Cardiac septum (tissue), 1 donor: ENCODE results near the gene TDRD7. TPM values are rescaled to one million over a fixed set of nuclear protein-coding genes. Genes with fewer than 3 reads are reported as not detected.
A peak's percentile ranks its signal among the peaks of the same experiment; 100 is the strongest.

Experiments
- DNase-seq: peaks from one replicate; pipeline ENCODE4 v3.0.0-alpha.2; 2020; ENCODE audit warnings: low spot score
- intact Hi-C: fragments of 100-400 bp; cut with DNase I; formaldehyde crosslinking; loops from one replicate; pipeline ENCODE4 v1.14.0; 2022
- long read RNA-seq: library from polyadenylated mRNA; unstranded; transcript quantifications from one replicate; pipeline ENCODE4 v2.0.0, GENCODE V29; 2021
- total RNA-seq: library from RNA; stranded (reverse); fragmentation: NEBNext Ultra II Directional; extraction: Animal tissue kit (Norgen Biotek cat#: 25700); gene quantifications from one replicate; pipeline ENCODE4 v1.2.1, GENCODE V29; 2021
- donor health status: DM: no; HTN: no; CAD: no.

TDRD7 gene, protein sequence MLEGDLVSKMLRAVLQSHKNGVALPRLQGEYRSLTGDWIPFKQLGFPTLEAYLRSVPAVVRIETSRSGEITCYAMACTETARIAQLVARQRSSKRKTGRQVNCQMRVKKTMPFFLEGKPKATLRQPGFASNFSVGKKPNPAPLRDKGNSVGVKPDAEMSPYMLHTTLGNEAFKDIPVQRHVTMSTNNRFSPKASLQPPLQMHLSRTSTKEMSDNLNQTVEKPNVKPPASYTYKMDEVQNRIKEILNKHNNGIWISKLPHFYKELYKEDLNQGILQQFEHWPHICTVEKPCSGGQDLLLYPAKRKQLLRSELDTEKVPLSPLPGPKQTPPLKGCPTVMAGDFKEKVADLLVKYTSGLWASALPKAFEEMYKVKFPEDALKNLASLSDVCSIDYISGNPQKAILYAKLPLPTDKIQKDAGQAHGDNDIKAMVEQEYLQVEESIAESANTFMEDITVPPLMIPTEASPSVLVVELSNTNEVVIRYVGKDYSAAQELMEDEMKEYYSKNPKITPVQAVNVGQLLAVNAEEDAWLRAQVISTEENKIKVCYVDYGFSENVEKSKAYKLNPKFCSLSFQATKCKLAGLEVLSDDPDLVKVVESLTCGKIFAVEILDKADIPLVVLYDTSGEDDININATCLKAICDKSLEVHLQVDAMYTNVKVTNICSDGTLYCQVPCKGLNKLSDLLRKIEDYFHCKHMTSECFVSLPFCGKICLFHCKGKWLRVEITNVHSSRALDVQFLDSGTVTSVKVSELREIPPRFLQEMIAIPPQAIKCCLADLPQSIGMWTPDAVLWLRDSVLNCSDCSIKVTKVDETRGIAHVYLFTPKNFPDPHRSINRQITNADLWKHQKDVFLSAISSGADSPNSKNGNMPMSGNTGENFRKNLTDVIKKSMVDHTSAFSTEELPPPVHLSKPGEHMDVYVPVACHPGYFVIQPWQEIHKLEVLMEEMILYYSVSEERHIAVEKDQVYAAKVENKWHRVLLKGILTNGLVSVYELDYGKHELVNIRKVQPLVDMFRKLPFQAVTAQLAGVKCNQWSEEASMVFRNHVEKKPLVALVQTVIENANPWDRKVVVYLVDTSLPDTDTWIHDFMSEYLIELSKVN
- 8.8 TPM for total RNA-seq
- long read RNA-seq, transcript TDRD7-201 (17 exons, 3,834 nt), result major isoform, 8 of 25 reads
- long read RNA-seq, partial matches to known transcripts, result 2 of 25 reads
- long read RNA-seq, other reads (novel, unspliced or antisense), result 15 of 25 reads

DNA sequence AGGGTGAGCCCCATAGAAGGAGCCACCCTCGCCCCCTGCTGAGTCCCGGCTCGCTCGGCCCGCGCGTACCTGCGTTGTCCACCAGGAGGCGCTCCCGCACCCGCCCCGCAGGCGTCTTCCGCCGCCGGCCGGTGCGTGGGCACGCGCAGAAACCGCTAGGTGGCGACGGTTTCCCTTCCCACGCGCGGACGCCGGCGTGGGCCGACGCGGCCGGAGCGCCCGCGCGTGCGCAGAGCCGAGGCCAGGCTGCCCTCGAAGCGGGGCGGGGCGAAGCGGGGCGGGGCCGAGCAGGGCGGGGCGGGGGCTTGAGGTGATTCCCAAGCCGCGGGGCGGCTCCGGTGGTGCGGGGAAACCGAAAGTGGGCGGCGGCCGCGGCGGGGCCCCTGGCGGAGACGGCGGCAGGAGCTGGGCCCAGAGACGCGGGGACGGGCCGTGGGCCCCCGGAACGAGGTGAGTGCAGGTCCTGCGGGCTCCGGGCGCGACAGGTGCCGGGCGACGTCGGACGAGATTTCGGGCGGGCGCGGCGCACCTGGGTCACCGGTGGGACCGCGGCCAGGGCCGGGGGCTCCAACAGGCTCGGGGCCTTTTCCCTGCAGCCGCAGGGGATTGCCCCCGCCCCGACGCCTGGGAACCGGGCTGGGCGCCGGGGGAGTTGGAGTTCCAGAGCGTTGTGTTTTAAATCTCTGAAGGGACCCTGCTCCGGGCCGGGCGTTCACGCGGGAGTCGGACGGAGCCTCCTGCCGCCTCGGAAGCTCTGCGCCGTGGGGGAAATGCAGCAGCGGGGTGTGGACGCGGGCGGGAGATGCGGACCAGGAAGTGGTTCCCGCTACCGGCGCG is at the start of gene TDRD7:
Gene TDRD7, plus strand, starts transcription at position 308 of the 837 bp plus-strand sequence. CDS start 16,370 bp downstream, outside the sequence.
- intact Hi-C loops, result loop anchor here (5.0 kb wide), 3 partner anchors 90 to 200 kb away; partner anchors contain the start of gene TMOD1
- peak; percentile 96 for DNase-seq

DNA sequence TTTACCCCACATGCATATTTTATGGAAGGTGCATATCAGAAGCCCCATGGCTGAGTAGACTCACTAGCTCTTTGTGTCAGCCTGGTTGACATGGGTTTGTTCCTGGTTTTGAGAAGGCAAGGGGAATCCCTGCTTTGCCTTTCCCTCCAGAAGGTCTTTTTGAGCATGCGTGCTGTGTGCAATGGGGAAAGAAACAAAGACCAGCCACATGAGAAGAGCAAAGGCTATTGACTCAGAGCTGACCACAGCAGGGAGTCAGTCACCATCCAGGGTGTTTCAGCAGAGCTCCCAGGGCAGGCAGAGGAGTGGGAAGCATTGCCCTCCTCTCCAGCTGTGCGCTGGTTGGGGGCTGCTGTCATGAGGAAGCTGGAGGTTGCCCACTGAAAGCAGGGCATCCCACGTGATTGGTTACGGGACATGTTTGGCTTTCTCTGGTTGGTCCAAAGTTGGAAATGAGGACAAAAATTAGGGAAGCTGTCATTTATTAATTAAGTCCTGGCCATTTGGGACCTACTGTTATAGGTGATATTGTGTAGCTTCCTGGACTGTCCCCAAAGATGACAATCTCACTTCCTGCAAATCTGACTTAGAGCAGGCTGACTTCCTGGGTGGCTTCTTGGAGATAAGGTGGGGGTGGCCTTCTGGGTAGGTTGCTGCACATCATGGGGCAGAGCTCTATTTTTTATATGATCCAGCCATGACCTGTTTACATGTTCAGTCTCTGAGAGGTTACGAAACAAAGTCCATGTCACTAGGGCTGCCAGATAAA is 48.9 kb upstream of the TDRD7 start:
- intact Hi-C loops, result no loop called here
- DNase-seq, result peak; percentile 41

DNA sequence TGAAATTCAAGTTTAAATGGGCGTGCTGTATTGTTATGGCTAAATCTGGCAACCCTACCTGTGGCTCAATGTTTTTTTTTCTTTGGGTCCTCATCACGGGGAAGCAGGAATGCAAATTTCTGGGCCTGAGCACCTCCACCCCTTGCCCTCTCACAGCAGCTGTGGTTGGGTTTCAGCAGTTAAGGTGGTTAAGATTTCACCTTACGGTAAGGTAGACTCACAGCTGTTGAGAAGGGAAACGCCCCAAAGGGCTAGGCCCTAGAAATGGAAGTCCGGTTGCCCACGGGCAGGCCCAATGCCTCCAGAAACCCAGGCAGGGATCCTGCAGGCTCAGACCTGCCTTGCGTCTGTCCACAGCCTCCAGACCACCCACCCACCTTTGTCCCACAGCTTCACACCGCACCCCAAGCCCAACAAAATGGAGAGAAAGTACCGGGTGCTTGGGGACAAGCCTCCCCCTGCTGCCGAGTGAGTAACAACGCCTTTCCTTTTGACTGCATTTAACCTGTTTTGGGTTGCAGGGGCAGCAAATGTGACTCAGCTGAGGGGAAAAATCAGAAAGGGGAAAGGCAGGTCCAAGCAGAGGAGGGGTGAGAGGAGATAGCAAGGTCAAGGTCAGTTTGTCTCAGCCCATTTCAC is 48.1 kb upstream of the TDRD7 start:
- peak; percentile 41 for DNase-seq
- intact Hi-C loops, result no loop called here

DNA sequence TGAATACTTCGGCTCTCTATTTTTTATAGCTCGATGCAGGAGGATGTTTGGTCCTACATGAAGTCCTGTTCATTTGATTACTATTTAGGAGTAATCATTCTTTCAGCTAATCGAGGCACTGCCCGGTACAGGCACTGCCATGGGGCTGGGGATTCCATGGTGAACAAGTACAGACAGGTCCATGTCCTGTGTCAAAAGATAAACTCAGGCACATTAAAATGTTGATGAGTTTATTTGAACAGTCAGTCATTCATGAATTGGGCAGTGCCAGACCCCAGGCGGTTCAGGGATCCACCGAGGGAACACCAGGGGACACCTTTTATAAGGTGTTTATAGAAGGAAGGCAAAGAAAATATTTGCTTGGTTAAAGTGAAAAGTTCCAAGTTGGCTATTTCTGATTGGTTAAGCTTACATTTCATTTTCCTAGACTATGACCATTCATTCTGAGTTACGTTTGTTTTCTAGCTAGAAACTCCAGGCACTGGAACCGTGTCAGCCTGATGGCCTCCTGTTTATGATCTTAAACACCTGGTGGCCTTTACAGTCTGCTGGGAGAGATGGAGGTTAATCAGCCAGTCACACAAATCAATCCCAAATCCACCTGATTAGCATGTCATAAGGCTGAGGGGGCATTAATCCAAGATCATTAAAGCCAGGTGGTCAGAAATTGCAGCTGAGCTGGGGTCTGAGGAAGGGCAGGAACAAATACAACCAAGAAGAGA is 47.0 kb upstream of the TDRD7 start:
- DNase-seq, result no peak

DNA sequence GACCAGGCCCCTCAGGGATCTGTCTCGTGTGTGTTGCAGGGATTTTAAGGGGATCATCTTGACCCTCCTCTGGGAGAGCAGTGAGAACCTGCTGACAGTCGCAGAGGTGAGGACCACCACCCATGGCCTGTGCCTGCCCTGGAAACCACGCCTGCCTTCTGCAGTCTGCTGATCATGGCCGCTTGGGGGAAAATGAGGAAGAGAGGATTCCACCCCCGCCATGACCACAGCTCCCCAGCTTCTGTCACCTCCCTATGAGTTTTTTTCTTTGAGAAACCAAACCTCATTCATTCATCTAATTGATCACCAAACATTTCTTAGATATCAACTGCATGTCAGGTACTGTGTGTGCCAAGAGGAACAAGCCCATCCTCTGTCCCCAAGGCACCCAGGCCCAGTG is 46.3 kb upstream of the TDRD7 start:
- peak; percentile 35 for DNase-seq
- intact Hi-C loops, result no loop called here

More for the DNA sequence above, 47.0 kb upstream of the TDRD7 start:
- intact Hi-C loops, result no loop called here

DNA sequence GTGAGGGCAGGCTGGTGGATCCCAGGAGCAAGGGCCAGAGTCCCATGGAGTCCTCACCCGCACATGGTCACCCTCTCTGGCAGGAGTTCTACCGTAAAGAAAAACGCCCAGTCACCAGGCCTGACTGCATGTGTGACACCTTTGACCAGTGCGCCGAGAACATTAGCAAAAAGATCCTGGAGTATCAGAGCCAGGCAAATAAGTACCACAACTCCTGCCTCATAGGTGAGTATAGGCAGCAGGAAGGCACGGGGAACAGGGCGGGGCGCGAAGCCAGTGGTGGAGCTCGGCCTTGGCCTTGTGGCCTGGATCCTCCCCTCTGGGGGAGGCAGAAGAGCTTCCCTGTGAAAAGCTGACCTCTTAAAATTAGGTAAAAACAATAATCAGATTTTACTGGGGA is 45.4 kb upstream of the TDRD7 start:
- peak; percentile 68 for DNase-seq
- intact Hi-C loops, result no loop called here

DNA sequence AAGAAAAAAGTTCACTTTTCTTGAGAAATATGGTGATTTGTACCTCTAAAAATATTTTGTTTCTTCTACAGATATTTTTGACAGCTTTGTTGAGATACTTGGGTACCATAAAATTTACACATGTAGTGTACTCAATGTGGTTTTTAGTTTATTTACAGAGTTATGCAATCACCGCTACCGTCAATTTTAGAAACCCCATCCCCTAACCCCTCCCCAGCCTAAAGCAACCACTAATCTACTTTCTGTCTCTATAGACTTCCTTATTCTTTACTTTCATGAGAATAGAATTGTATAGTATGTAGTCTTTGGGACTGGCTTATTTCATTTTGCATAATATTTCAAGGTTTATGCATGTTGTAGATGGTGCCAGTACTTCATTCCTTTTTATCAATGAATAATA is 45.0 kb upstream of the TDRD7 start:
- no peak for DNase-seq
- intact Hi-C loops, result no loop called here

DNA sequence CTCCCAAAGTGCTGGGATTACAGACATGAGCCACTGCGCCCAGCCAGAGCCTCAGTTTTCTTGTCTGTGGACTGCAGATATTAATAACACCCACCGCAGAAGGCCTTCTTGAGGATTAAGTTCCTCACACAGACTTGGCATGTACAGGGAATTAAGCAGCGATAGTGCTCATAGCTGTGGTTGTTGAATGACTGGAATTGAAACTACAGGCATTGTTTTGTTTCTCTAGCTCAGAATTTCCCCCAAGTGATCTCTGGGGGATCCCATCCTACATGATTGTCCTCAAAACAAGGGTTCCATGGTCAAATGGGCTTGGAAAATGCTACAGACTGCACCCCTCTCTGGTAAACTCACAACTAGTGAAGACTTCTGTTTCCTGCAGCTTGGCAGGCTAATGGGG is 44.2 kb upstream of the TDRD7 start:
- intact Hi-C loops, result no loop called here
- peak; percentile 51 for DNase-seq

DNA sequence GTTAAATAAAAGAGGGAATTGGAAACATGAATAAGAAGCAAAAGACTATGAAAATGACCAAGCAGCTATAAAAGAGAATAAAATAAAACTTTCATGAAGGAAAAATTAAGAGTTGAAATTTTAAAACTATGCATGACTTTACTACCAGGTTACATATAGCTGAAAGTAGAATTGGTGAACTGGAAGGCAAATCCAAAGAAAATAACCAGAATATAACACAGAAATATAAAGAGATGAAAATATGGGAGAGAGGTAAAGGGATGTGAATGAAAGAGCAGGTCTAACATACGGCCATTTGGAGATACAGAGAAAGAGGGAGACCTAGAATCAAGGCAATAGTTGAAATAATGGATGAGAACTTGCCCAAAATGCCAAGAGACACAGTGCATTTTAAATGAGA is 42.9 kb upstream of the TDRD7 start:
- no peak for DNase-seq
- intact Hi-C loops, result no loop called here

DNA sequence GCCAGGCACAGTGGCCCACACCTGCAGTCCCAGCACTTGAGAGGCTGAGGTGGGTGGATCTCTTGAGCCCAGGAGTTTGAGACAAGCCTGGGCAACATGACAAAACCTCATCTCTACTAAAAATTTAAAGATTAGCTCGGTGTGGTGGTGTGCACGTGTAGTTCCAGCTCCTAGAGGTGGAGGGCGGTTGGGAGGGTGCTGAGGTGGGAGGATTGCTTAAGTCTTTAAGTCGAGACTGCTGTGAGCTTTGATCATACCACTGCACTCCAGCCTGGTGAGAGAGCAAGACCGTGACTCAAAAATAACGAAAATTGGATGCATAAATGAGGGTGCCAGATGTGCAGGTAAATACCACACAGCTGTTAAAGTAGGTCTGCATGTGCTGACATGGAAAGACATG is 39.3 kb upstream of the TDRD7 start:
- no peak for DNase-seq
- intact Hi-C loops, result no loop called here

DNA sequence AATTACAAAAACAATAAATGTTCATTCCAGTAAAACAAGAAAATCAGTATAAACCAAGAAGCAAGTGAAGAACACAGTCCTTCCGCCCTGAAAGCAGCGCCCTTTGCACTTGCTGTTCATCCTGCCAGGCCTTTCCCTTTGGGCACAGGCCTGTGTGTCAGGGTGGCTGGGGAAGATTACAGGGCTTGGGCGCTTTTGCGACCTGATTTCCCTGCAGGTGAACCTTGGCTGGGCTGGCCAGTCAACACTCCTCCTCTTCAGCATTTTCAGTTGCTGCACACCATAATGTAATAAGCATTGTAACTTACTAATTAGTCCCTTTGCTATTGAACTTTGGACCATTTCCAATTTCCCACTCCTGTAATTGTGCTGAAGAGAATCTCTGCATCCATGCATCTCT is 38.6 kb upstream of the TDRD7 start:
- no peak for DNase-seq

DNA sequence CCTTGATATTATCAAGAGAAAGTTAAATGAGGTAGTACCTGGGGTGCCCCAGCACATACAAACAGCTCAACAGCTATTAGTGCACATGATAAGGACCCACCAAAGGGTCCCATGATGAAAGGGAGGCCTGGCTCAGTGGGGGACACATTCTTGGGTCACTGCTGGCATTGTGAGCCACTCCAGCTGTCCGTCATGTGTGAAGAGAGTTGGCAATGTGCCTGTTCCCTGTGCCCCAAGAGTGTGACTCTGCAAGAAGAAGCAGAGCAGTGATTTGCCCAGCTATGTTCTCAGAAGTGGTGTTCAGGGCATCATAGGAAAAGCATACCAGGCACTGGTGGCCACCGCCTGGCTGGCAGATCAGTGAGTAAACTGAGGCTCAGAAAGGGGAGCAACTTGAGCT is 37.1 kb upstream of the TDRD7 start:
- no peak for DNase-seq
- intact Hi-C loops, result no loop called here

More for the DNA sequence above, 38.6 kb upstream of the TDRD7 start:
- intact Hi-C loops, result no loop called here

DNA sequence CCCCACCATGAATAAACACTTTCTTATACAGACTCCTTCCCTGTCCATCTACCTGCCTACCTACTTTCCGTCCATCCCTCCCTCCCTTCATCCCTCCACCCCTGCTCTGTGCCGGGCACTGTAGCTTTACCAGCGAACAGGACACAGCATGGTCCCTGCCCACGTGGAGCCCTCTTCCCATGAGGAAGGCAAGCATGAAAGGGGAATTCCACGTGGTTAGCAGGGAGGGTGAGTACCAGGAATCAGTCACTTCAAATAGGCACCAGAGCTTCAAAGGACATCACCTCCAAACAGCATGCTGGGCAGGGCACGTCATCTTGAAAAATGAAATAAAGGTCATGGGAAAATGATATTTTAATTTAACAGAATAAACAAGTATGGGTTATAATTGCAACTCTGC is 35.0 kb upstream of the TDRD7 start:
- DNase-seq, result no peak
- intact Hi-C loops, result no loop called here

DNA sequence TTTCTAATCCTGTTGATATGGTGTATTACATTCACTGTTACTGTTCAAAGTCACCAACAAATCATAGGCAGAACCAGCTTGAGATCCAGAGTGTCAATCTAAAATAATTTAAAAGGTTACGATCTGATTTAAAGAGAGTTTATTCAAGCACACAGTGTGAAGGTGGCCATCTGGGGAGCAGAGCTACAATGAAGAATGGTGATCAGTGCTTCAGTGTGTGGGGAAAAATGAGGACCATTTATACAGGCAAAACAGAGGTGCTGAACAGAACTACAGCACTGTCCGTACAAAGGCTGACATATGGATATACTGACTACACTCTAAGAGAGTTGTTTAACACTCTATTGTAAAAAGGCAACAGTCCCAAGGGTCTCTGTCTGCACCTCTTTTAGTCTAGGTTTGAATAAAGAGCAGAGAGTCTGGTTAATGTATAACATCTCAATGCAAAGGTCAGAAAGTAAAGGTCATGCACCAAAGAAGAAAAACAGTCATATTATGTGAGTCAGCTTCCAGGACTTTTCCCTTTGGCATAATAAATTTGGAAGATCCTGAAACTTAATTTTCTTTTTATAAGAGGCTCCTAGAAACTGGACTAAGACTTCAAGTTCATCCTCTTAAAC is 29.7 kb upstream of the TDRD7 start:
- intact Hi-C loops, result no loop called here

DNA sequence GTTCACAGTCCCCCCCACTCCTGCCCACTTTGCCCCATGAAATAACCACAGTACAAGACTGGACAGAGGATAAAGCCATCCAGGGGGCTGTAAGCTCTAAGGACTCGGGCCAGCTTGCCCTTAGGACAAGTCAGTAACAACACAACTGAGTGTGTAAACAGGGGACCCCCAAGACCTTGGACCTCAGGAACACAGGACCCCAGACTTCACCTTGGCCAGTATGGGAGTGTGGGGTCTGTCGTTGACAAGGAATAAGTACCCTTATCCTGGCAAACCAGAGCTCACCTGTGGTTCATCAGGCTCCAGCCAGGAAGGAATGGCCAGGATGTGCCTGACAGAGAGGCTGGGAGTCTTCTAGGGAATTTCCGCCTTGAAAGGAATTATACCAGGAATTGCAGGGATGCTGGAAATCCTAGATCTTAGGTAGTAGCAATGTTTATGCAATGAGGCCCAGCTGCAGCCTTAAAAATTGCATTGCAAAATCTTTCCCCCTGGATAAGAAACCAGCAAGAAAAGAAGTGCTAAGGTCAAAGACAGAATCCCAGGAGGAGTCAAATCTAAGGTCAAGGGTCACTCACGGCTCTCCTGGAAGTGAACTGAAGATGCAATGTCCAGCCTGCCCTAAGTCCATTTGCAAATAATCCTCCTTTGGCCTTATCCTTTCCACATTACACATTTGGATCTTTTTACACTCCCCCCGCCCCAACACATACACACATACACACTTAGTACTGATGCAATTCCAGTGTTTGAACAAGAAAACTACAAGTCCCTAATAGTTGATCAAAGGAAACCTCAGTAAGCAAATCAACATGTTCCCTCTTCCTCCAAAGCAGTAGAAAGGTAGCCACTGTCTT is 27.3 kb upstream of the TDRD7 start:
- DNase-seq, result peak; percentile 54
- intact Hi-C loops, result no loop called here

More for the DNA sequence above, 29.7 kb upstream of the TDRD7 start:
- DNase-seq, result no peak
